ENCODE results near the gene DDX24.

Gene DDX24

GRCh38 chr14:94054401-94054800 is 26.6 kb downstream of the DDX24 start:
- Mint-ChIP-seq H3K36me3 (peaks cover 54% of the 10 kb centered on the region), H3K27me3 (no peaks in the 10 kb centered on the region), H3K4me1 (peaks cover 7% of the 10 kb centered on the region), H3K9me3 (no peaks in the 10 kb centered on the region), H3K27ac (no peak overlapping the region), H3K4me3 (no peak overlapping the region)
- DNase-seq (ENCODE audit: low spot score in 2 of 2) (no peak), ATAC-seq (ENCODE audit: low read depth) (no peak)

GRCh38 chr14:94052662-94053061 is 28.3 kb downstream of the DDX24 start:
- Mint-ChIP-seq H3K36me3 (peaks cover 52% of the 10 kb centered on the region), H3K9me3 (no peaks in the 10 kb centered on the region), H3K4me3 (no peak overlapping the region), H3K4me1 (peaks cover 3% of the 10 kb centered on the region), H3K27ac (no peak overlapping the region), H3K27me3 (no peaks in the 10 kb centered on the region)
- ATAC-seq (ENCODE audit: low read depth) = no peak
- DNase-seq (ENCODE audit: low spot score in 2 of 2) = no peak

GRCh38 chr14:94052199-94052598 is 28.8 kb downstream of the DDX24 start:
- H3K27me3 Mint-ChIP-seq = no peaks in the 10 kb centered on the region
- peaks cover 48% of the 10 kb centered on the region for H3K36me3 Mint-ChIP-seq
- peaks cover under 1% of the 10 kb centered on the region for H3K4me1 Mint-ChIP-seq
- no peak for DNase-seq (ENCODE audit: low spot score in 2 of 2)
- no peak overlapping the region for H3K4me3 Mint-ChIP-seq
- ATAC-seq (ENCODE audit: low read depth) = no peak
- H3K27ac Mint-ChIP-seq = peak overlapping the region; percentile 36
- no peaks in the 10 kb centered on the region for H3K9me3 Mint-ChIP-seq

- DNase-seq (ENCODE audit: low spot score in 2 of 2) (no peak), ATAC-seq (ENCODE audit: low read depth) (no peak)
- Mint-ChIP-seq H3K36me3 (peaks cover 44% of the 10 kb centered on the region), H3K27me3 (no peaks in the 10 kb centered on the region), H3K27ac (peak overlapping the region; percentile 36), H3K4me1 (no peaks in the 10 kb centered on the region), H3K9me3 (no peaks in the 10 kb centered on the region), H3K4me3 (no peak overlapping the region)
These were observed 29.2 kb downstream of the DDX24 start for GRCh38 chr14:94051779-94052178.

GRCh38 chr14:94051115-94051514 is 29.9 kb downstream of the DDX24 start:
- Mint-ChIP-seq H3K9me3 (no peaks in the 10 kb centered on the region), H3K36me3 (peaks cover 41% of the 10 kb centered on the region), H3K27me3 (no peaks in the 10 kb centered on the region), H3K27ac (no peak overlapping the region), H3K4me1 (no peaks in the 10 kb centered on the region), H3K4me3 (no peak overlapping the region)
- DNase-seq (ENCODE audit: low spot score in 2 of 2) = no peak
- no peak for ATAC-seq (ENCODE audit: low read depth)

GRCh38 chr14:94050231-94050880 is 30.6 kb downstream of the DDX24 start:
- no peaks in the 10 kb centered on the region for H3K4me1 Mint-ChIP-seq
- H3K4me3 Mint-ChIP-seq = no peak overlapping the region
- no peak for ATAC-seq (ENCODE audit: low read depth)
- DNase-seq (ENCODE audit: low spot score in 2 of 2) = no peak
- no peaks in the 10 kb centered on the region for H3K9me3 Mint-ChIP-seq
- peak overlapping the region; percentile 41 for H3K27ac Mint-ChIP-seq
- H3K36me3 Mint-ChIP-seq = peaks cover 37% of the 10 kb centered on the region
- no peaks in the 10 kb centered on the region for H3K27me3 Mint-ChIP-seq

GRCh38 chr14:94049625-94050023 is 31.4 kb downstream of the DDX24 start:
- Mint-ChIP-seq H3K36me3 (peaks cover 34% of the 10 kb centered on the region), H3K9me3 (no peaks in the 10 kb centered on the region), H3K27ac (peak overlapping the region; percentile 41), H3K4me3 (no peak overlapping the region), H3K27me3 (no peaks in the 10 kb centered on the region), H3K4me1 (no peaks in the 10 kb centered on the region)
- ATAC-seq (ENCODE audit: low read depth) = no peak
- DNase-seq (ENCODE audit: low spot score in 2 of 2) = no peak

- Mint-ChIP-seq H3K4me1 (no peaks in the 10 kb centered on the region), H3K9me3 (no peaks in the 10 kb centered on the region), H3K4me3 (no peak overlapping the region), H3K36me3 (peaks cover 30% of the 10 kb centered on the region), H3K27ac (peak overlapping the region; percentile 68), H3K27me3 (no peaks in the 10 kb centered on the region)
- DNase-seq (ENCODE audit: low spot score in 2 of 2) (no peak), ATAC-seq (ENCODE audit: low read depth) (no peak)
These were observed 32.0 kb downstream of the DDX24 start for GRCh38 chr14:94048691-94049624.

GRCh38 chr14:94047581-94047980 is 33.4 kb downstream of the DDX24 start:
- no peak overlapping the region for H3K4me3 Mint-ChIP-seq
- H3K27ac Mint-ChIP-seq = no peak overlapping the region
- no peaks in the 10 kb centered on the region for H3K27me3 Mint-ChIP-seq
- peaks cover 29% of the 10 kb centered on the region for H3K36me3 Mint-ChIP-seq
- ATAC-seq (ENCODE audit: low read depth) (no peak), DNase-seq (ENCODE audit: low spot score in 2 of 2) (no peak)
- H3K9me3 Mint-ChIP-seq = no peaks in the 10 kb centered on the region
- no peaks in the 10 kb centered on the region for H3K4me1 Mint-ChIP-seq

- H3K27ac Mint-ChIP-seq = no peak overlapping the region
- peaks cover 23% of the 10 kb centered on the region for H3K36me3 Mint-ChIP-seq
- H3K27me3 Mint-ChIP-seq = no peaks in the 10 kb centered on the region
- ATAC-seq (ENCODE audit: low read depth) = no peak
- H3K4me3 Mint-ChIP-seq = no peak overlapping the region
- H3K4me1 Mint-ChIP-seq = peaks cover 2% of the 10 kb centered on the region
- no peaks in the 10 kb centered on the region for H3K9me3 Mint-ChIP-seq
- DNase-seq (ENCODE audit: low spot score in 2 of 2) = no peak
These were observed 34.2 kb downstream of the DDX24 start for GRCh38 chr14:94046696-94047250.

- H3K27me3 Mint-ChIP-seq = no peaks in the 10 kb centered on the region
- H3K4me3 Mint-ChIP-seq = no peak overlapping the region
- ATAC-seq (ENCODE audit: low read depth) = no peak
- DNase-seq (ENCODE audit: low spot score in 2 of 2) = no peak
- H3K27ac Mint-ChIP-seq = no peak overlapping the region
- H3K4me1 Mint-ChIP-seq = peaks cover 2% of the 10 kb centered on the region
- H3K36me3 Mint-ChIP-seq = peaks cover 14% of the 10 kb centered on the region
- H3K9me3 Mint-ChIP-seq = no peaks in the 10 kb centered on the region
These were observed 35.2 kb downstream of the DDX24 start for GRCh38 chr14:94045563-94046345.

GRCh38 chr14:94045101-94045500 is 35.9 kb downstream of the DDX24 start:
- ATAC-seq (ENCODE audit: low read depth) = no peak
- no peak overlapping the region for H3K27ac Mint-ChIP-seq

GRCh38 chr14:94044476-94045091 is 36.4 kb downstream of the DDX24 start:
- no peaks in the 10 kb centered on the region for H3K9me3 Mint-ChIP-seq
- peaks cover 10% of the 10 kb centered on the region for H3K36me3 Mint-ChIP-seq
- H3K27me3 Mint-ChIP-seq = no peaks in the 10 kb centered on the region
- ATAC-seq (ENCODE audit: low read depth) = no peak
- DNase-seq (ENCODE audit: low spot score in 2 of 2) = no peak
- H3K4me3 Mint-ChIP-seq = no peak overlapping the region
- peaks cover 2% of the 10 kb centered on the region for H3K4me1 Mint-ChIP-seq
- no peak overlapping the region for H3K27ac Mint-ChIP-seq

More at GRCh38 chr14:94045101-94045500, 35.9 kb downstream of the DDX24 start:
- Mint-ChIP-seq H3K9me3 (no peaks in the 10 kb centered on the region), H3K27me3 (no peaks in the 10 kb centered on the region), H3K36me3 (peaks cover 12% of the 10 kb centered on the region), H3K4me3 (no peak overlapping the region), H3K4me1 (peaks cover 2% of the 10 kb centered on the region)
- no peak for DNase-seq (ENCODE audit: low spot score in 2 of 2)
